GM19035 (cell line): ENCODE data around the gene MRPL18.
"Not testable (repeated sequence)": the region's sequence is repeated elsewhere in the genome, so short reads cannot be mapped to it uniquely, and the experiment has no call there.

ENCODE experiments used
- ATAC-seq: cut with Tn5 transposase; IDR thresholded peaks from one replicate; pipeline ENCODE4 v1.9.1; 2021; ENCODE audit not compliant: unreplicated experiment

MRPL18 gene

GRCh38 chr6:159815410-159815809 is 25.1 kb downstream of the MRPL18 start:
- no peak for ATAC-seq

GRCh38 chr6:159816775-159817174 is 26.5 kb downstream of the MRPL18 start:
- ATAC-seq = not testable (repeated sequence)

DNA sequence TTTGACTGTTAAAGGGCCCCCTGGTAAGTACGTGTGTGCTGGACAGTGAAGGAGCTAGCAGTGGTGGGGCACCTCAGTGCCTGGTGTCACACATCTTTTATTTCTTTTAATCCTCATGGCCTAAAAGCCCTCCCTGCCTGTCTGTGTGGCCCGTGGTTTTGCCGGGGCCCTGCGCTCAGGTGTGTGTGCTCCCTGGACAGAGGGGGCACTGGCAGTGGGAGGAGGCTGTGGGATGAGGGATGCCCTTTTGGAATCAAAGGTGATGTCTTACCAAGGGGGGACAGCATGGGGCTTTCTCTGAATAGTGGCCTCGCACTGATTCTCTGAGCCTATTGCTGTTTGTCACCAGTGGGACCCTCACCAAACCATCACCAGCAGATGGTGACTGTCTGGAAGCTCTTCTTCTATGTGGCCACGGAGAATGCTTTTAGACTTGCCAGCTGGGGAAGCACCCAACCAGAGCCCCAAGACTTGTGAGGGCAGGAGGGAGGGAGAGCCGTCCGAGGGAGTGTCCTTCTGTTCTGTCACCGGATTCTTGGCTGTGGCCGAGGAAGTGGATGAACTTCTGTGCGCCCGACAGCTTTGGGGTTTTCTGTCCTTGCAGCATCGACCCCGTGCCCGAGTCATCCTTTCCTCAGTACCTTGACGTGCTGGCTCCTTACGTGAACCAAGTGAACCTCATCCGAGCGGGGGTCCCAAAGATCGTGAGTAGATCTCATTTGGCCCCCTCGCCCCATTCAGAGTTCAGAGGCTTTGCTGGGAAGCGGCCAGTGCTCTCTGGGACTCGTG is 27.9 kb downstream of the MRPL18 start:
- no peak for ATAC-seq

DNA sequence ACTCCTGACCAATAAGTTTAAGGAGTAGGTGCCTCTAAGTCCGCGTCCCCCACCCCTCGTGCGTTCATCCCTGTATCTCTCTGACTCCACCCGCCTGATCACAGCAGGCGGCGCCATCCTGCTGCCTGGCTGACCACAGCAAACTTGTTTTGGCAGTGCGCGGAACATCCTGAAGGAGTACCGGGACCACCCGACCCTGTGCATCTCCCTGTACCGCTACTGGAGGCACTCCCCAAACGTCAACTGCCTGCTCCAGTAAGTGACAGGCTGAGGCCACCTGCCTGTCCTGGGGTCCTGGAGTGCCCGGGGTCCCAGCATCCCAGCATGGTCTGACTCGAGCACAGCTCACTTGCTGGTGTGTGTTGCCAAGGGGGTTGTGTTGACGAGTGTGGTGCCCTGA is 28.8 kb downstream of the MRPL18 start:
- no peak for ATAC-seq

GRCh38 chr6:159819932-159820640 is 29.8 kb downstream of the MRPL18 start:
- no peak for ATAC-seq

GRCh38 chr6:159821122-159821521 is 30.9 kb downstream of the MRPL18 start:
- ATAC-seq = no peak

- ATAC-seq = no peak
These were observed 31.5 kb downstream of the MRPL18 start for GRCh38 chr6:159821726-159822125.

DNA sequence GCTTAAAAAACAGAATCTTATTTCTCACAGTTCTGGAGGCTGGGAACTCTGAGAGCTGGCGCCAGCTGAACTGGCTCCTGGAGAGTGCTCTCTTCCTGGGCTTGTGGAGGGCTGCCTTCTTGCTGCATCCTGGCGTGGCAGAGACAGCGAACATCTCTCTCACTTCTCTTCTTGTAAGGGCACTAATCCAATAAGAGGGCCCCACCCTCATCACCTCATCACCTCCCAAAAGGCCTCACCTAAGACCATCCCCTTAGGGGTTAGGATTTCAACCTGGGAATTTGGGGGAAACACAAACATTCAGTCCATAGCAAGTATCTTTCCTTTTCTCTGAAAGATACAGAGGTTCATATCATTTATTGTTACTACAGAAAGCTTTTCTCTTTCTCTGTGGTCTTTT is 33.7 kb downstream of the MRPL18 start:
- no peak for ATAC-seq

- ATAC-seq = not testable (repeated sequence)
These were observed 34.4 kb downstream of the MRPL18 start for GRCh38 chr6:159824690-159825089.

DNA sequence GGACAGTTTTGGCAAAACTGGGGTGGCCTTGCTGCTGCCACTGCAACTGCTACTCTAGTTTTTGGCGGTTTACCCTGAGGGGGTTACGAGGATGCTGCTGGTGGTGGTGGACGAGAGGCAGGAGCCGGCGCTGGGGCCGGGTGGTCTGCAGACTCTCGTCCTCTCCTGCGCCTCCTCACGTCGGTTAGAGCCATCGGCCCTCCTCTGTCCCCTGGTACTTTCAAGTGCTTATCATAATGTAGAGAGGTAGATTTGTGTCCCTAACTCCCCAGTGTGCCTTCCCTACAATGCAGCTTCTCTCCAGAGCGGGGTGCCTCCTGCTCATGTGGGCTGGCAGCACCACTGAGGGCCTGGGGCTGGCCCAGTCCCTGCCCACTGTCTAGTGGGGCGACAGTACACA is 35.7 kb downstream of the MRPL18 start:
- no peak for ATAC-seq

DNA sequence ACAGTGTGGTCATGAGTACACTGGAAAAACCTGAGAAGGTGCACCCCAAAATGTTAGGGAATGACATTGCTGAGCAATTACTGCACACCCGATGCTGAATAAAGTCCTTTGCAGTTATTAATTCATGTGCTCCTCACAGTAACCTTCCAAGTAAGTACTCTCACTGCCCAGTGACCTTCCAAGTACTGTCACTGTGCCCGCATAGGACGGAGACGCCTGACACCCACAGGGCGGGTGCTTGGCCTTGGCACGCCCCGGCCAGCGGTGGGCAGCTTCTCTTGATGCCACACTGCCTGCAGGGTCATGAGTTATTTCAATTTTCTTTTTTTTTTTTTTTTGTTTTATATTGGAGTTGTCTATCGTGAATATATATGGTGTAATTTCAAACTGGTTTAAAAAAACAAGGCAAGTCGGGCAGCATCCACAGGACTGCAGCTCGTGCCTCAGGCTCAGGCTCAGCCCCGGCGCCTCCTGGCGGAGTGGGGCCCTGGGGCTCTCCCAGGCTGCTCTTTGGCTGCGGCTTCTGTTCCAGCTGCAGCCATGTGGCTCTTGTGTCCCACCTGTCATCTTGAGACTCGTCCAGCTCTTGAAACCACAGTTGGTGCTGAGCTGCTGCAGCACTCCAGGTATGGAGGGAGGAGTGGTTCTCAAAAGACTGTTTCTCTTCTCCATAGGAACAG is 36.8 kb downstream of the MRPL18 start:
- no peak for ATAC-seq

- ATAC-seq = no peak
These were observed 37.8 kb downstream of the MRPL18 start for GRCh38 chr6:159828074-159828473.

- ATAC-seq = peak; percentile 70
These were observed 39.3 kb downstream of the MRPL18 start for GRCh38 chr6:159829526-159829925.

DNA sequence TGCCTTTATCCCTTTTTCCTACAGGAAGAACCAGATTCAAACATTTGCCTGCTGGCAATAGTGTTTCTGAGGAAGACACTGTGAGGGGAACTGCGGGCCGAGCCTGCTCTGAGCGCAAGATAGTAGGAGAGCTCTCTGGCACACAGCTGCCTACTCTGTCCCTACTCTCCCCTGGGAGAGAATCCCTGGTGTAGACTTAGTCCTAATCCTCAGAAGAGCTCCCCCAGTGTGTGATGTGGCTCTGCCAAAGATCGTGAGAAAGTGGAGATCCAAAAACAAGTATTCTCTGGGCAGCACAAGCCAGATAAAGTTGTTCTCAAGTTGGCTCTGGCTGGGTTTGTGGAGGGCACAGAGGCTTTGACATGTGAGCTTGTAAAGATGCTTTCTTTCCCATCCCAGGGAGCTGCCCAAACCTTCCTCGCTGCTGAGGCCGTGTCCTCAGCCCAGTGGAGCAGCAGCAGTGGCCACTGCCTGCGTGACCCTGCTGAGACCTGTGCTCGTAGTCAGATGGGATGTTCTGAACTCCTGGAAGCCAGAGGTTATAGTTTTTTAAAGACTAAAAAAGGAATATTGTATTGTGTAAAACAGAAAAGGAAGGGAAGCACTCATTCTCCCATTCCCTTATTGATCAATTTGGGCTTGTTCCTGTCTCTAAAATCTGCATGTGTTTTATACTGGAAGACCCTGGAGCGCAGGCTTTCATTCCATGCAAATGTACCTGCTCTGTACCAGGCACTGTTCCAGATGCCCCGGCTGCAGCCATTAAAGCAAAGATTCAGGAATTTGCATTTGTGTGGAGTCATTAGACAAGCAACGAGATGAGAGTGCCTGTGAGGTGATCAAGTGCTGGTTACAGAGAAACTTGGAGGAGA is 40.5 kb downstream of the MRPL18 start:
- no peak for ATAC-seq

DNA sequence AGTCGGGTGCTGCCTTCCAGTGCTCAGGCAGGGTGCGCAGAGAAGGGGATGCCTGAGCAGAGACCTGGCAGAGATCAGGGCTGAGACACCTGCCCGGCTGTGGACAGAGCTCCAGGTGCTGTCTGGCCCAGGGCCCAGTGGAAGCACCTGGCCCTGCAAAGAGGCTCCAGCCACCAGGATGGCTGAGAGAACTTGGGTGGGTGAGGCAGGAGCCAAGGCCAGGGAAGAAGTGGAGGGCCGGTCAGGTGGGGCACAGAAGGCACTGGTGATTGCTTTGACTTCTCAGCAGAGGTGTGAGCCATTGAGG is 41.1 kb downstream of the MRPL18 start:
- ATAC-seq = no peak

DNA sequence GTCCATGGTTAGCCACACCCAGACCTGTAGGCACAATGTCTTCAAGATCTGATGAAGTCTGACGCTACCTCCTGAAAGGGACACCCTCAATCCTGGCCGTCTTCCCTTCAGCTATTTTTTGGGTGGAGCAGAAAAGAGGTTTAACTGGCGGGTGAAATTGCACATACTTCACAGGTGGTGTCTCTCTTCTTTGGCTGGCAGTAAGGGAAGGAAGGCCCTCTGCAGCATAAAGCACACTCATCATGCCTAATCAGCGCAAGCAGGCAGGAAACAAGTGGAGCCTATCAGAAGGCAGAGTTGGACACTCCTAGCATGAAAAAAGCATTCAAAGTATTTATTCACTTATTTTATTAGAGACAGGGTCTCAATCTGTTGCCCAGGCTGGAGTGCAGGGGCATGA is 42.7 kb downstream of the MRPL18 start:
- no peak for ATAC-seq

DNA sequence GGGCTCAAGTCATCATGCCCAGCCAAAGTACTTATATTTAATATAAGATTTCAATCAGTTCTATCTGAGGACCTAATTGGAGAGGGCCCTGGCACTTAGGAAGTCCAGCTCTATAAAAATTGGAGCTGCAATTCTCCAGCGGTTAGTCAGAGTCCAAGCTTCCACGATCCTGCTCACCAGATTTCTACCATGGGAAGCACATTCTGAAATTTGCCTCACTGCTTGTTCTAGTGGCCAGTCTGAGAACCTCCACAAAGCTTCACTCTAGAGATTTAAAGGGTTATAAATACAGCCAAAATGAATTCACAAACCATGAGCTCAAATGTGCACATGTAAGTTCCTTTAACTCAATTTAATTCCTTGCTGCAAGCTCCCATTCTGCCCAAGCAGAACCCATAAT is 43.3 kb downstream of the MRPL18 start:
- ATAC-seq = no peak

DNA sequence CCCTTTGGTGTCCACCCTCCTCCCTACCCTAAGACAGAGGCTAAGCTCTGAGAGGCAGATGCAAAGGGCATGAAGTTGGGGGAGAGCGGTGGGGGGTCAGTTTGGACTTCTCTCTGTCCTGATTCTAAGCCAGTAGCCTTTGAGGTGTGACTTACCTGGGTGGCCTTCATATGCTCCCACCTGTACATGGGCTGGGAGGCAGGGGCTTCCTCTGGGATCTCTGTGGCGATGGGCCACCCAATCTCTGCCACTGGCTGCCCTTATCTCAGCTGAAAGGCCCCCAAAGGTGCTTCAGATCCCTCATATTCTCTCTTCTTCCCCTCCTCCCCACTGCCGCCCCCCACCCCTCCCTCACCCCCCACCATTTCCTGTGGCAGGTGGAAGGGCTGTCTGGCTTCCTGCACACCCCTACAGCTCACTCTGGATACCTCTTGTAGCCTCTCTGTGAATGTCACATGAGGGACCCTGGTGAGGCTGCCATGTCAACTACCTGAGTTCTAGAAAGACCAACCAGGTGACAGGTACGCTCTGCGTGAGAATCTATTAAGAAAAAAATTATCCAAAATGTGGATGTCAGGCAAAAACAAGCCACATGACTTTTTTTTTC is 43.8 kb downstream of the MRPL18 start:
- no peak for ATAC-seq

DNA sequence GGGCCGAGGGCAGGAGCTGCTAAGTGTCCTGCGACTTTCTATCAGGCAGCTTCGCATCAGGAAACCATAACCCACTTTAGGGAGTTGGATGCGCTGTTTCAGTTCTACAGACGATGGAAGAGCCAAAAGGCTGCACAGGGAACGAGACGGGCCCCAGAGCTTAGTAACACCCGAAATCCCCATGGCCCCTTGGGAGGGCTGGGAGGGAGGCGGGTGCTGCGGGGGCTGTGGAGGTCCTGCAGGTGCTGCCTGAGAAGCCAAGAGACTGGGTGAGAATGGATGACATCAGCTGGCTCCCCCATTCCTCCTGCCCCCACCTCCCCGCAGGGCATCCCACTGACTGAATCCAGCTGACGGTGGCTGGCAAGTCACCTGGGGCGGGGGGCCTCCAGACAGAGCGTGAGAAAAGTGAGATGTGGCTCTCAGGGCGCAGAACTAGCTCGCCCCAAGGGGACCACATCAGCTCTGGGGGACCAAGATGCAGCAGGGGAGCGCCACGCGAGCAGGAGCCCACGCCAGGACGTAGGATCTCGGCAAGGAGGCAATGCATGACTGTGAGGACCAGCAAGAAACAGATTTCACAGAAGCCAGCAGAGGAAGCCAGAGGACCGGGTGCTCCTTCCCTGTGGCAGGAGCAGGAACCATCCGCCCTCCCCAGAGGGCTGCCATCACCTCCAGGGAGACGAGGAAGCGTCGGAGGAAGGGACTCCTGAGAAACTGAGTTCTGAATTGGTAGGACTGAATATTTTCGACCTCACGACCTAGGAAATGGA is 46.6 kb downstream of the MRPL18 start:
- ATAC-seq = no peak

DNA sequence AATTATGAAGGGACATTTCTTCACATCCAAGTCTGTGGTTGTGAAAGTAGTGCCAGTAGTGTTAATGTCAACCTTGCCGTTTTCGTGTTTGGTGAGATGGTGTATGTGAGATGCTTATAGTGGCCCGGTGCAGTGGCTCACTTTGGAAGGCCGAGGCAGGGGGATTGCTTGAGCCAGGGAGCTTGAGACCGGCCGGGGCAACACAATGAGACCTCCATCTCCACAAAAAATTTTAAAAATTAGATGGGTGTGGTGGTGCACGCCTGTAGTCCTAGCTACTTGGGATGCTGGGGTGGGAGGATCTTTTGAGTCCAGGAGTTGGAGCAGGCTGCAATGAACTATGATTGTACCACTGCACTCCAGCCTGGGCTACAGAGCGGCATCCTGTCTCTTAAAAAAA is 47.2 kb downstream of the MRPL18 start:
- ATAC-seq = no peak
